A549 treated with Mapracorat at 1 μM for 4 hours (cell line): ENCODE results near the gene VPS16. TPM values are rescaled to one million over a fixed set of nuclear protein-coding genes. Genes with fewer than 3 reads are reported as not detected.

ENCODE experiments used
- total RNA-seq: library from RNA; stranded (reverse); fragments of 200-300 nt; extraction: Qiagen RNA extraction; gene quantifications from 5 replicates; pipeline ENCODE4 v1.2.3, GENCODE V29; 2022

Gene VPS16
- total RNA-seq, result 24.5 to 36.5 TPM (median 33.8 TPM) in 5 replicates

GRCh38 chr20:2840138-2840966, at the start of gene VPS16, which contains the start of gene PCED1A:
Gene VPS16 (plus strand): TSS chr20:2840745. CDS start chr20:2840775, 30 bp downstream.
Gene PCED1A (minus strand): TSS chr20:2840655. CDS start chr20:2839912, 743 bp downstream.

GRCh38 chr20:2800521-2801285, 39.8 kb upstream of the VPS16 start, which contains the start of gene CPXM1:
Gene CPXM1 (minus strand): TSS chr20:2800627. CDS start chr20:2800572, 55 bp downstream.

GRCh38 chr20:2814587-2815051, 25.9 kb upstream of the VPS16 start, which contains the start of gene C20orf141:
Gene C20orf141 (plus strand): TSS chr20:2814987. CDS start chr20:2815185, 198 bp downstream.

GRCh38 chr20:2816030-2816582, 24.4 kb upstream of the VPS16 start, which contains the start of gene TMEM239:
Gene TMEM239 (plus strand): TSS chr20:2816364. CDS start chr20:2816555, 191 bp downstream.

GRCh38 chr20:2873010-2873746, 32.6 kb downstream of the VPS16 start, which contains the start of gene PTPRA:
Gene PTPRA (plus strand): TSS chr20:2873481. CDS start chr20:2964278, 90,797 bp downstream.

Other genes starting within 250 kb of the VPS16 start
- gene NOP56, start 188.1 kb upstream of the VPS16 start, total RNA-seq, result 567 to 662 TPM (median 613 TPM) in 5 replicates
- gene IDH3B, start 176.5 kb upstream of the VPS16 start, total RNA-seq, result 128 to 140 TPM (median 137 TPM) in 5 replicates
- gene EBF4, start 148.0 kb upstream of the VPS16 start, total RNA-seq, result 2.9 to 4.0 TPM (median 3.0 TPM) in 5 replicates
- gene CPXM1, start 40.1 kb upstream of the VPS16 start, total RNA-seq, result not detected in 5 replicates
- gene C20orf141, start 25.8 kb upstream of the VPS16 start, total RNA-seq, result 0.39 to 0.49 TPM in 2 of 5 replicates, not detected in the others
- gene TMEM239, start 24.4 kb upstream of the VPS16 start, total RNA-seq, result not detected in 5 replicates
- gene PCED1A, start 90 bp upstream of the VPS16 start, total RNA-seq, result 17.6 to 28.9 TPM (median 26.2 TPM) in 5 replicates
- gene PTPRA, start 32.7 kb downstream of the VPS16 start, total RNA-seq, result 33.7 to 41.1 TPM (median 38.3 TPM) in 5 replicates
- 0.41 TPM in 1 of 5 replicates, not detected in the others for gene GNRH2, start 202.9 kb downstream of the VPS16 start, total RNA-seq
- gene MRPS26, start 205.3 kb downstream of the VPS16 start, total RNA-seq, result 107 to 165 TPM (median 150 TPM) in 5 replicates
- gene OXT, start 230.9 kb downstream of the VPS16 start, total RNA-seq, result not detected in 5 replicates
- gene AVP, start 244.0 kb downstream of the VPS16 start, total RNA-seq, result not detected in 5 replicates